Peyer's patch (tissue), 4 donors: ENCODE measurements around the gene SHC3.

ENCODE experiments used
- POLR2A ChIP-seq, 2 donors: fragments of 450-650 bp; IDR thresholded peaks; one replicate each; pipeline ENCODE4 v1.5.1; 2017; ENCODE audit warnings: antibody characterized with exemption in 2 of 2, mild to moderate bottlenecking in 2 of 2, moderate library complexity in 2 of 2
- TF ChIP-seq, protein P1 (sequence below), 6 experiments: fragments of 450-650 bp in 4 of 6; fragments of 200-600 bp in 2 of 6; sonication (generic) in 1 of 6; IDR thresholded peaks; one replicate each; pipeline ENCODE4 v1.5.1; 2017 to 2019; ENCODE audit warnings: antibody characterized with exemption in 6 of 6, mild to moderate bottlenecking in 3 of 6, moderate library complexity in 1 of 6

DNA sequence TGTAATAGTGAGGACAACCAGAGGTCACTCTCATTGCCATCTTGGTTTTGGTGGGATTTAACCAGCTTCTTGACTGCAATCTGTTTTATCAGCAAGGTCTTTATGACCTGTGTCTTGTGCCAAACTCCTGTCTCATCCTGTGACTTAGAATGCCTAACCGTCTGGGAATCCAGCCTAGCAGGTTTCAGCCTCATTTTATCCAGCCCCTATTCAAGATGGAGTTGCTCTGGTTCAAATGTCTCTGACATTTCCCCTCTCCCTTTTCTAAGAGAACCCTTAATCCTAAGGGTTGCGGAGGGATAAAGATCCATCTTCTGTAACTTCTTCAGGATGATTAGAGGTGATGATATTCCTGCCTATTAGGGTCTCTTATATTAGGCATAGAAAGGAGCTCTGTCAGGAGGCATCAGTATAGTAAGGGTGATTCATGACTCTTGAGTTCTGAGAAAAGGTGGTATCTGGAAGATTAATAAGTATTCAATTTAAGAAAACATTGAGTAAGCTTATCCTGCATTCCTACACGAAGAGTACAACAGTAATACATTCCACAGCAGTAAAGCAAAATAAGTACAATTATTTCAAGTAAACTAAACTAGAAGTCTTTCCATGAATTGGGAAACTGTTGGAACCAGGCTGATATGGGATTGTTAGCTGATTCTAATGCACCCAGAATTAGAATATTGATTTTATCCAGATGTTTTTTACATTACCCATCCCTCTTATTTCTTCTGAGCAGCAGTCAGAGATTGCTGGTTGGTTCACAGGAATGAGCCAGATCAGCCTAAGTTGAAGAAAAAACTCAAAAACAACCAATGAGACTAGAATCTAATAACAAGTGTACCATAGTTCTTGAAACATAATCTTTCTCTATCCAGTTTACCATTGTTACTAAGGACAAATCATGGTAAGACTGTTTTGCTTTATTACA, 39.9 kb downstream of the SHC3 start:
- TF ChIP-seq, protein P1, sequence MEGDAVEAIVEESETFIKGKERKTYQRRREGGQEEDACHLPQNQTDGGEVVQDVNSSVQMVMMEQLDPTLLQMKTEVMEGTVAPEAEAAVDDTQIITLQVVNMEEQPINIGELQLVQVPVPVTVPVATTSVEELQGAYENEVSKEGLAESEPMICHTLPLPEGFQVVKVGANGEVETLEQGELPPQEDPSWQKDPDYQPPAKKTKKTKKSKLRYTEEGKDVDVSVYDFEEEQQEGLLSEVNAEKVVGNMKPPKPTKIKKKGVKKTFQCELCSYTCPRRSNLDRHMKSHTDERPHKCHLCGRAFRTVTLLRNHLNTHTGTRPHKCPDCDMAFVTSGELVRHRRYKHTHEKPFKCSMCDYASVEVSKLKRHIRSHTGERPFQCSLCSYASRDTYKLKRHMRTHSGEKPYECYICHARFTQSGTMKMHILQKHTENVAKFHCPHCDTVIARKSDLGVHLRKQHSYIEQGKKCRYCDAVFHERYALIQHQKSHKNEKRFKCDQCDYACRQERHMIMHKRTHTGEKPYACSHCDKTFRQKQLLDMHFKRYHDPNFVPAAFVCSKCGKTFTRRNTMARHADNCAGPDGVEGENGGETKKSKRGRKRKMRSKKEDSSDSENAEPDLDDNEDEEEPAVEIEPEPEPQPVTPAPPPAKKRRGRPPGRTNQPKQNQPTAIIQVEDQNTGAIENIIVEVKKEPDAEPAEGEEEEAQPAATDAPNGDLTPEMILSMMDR (IDR thresholded peaks at IDR 0.05) = no peak
- no peak for TF ChIP-seq POLR2A (IDR thresholded peaks at IDR 0.05)
